GM12874 (cell line): Measurements from ENCODE around the gene SLCO3A1.

Experiments used
- CTCF ChIP-seq: IDR thresholded peaks from 2 replicates; pipeline ENCODE4 v1.5.1; 2011; ENCODE audit warnings: low read depth, mild to moderate bottlenecking, control low read depth, low read length, moderate library complexity; ENCODE audit not compliant: insufficient read depth

The SLCO3A1 gene

GRCh38 chr15:92162657-92163056 is 309.1 kb downstream of the SLCO3A1 start:
- no peak for TF ChIP-seq CTCF

GRCh38 chr15:92163641-92164040 is 310.1 kb downstream of the SLCO3A1 start:
- no peak for TF ChIP-seq CTCF

GRCh38 chr15:92164327-92165000 is 311.0 kb downstream of the SLCO3A1 start:
- no peak for TF ChIP-seq CTCF

- no peak for TF ChIP-seq CTCF
Observed at GRCh38 chr15:92165001-92165346, 311.5 kb downstream of the SLCO3A1 start.

- no peak for TF ChIP-seq CTCF
Observed at GRCh38 chr15:92166029-92166428, 312.5 kb downstream of the SLCO3A1 start.

GRCh38 chr15:92166751-92167405 is 313.4 kb downstream of the SLCO3A1 start:
- no peak for TF ChIP-seq CTCF

- TF ChIP-seq CTCF, result no peak
Observed at GRCh38 chr15:92167451-92167850, 313.9 kb downstream of the SLCO3A1 start.
